Inflammatory macrophage treated with lipopolysaccharide for 4 hours (primary cell): Measurements from ENCODE around the gene EFNA4.

ENCODE experiments used
- DNase-seq: peaks from one replicate; pipeline ENCODE4 v3.0.0-alpha.2; 2020

Gene EFNA4

GRCh38 chr1:155034318-155035208 is 29.0 kb upstream of the EFNA4 start:
- no peak for DNase-seq

GRCh38 chr1:155035936-155036335 is 27.6 kb upstream of the EFNA4 start:
- peak; percentile 81 for DNase-seq

- DNase-seq = no peak
These were observed 26.5 kb upstream of the EFNA4 start for GRCh38 chr1:155037043-155037442.

- DNase-seq = no peak
These were observed 25.6 kb upstream of the EFNA4 start for GRCh38 chr1:155037851-155038441.

GRCh38 chr1:155038602-155039307 is 24.8 kb upstream of the EFNA4 start:
- DNase-seq = peak; percentile 23

- DNase-seq = no peak
These were observed 24.3 kb upstream of the EFNA4 start for GRCh38 chr1:155039308-155039669.

- DNase-seq = no peak
These were observed 23.0 kb upstream of the EFNA4 start for GRCh38 chr1:155040358-155041093.

GRCh38 chr1:155042789-155043188 is 20.8 kb upstream of the EFNA4 start:
- DNase-seq = no peak

GRCh38 chr1:155043301-155043702 is 20.2 kb upstream of the EFNA4 start:
- DNase-seq = no peak

- DNase-seq = no peak
These were observed 19.7 kb upstream of the EFNA4 start for GRCh38 chr1:155043793-155044192.

- DNase-seq = no peak
These were observed 19.2 kb upstream of the EFNA4 start for GRCh38 chr1:155044365-155044764.

GRCh38 chr1:155044812-155045657 is 18.5 kb upstream of the EFNA4 start:
- peak; percentile 91 for DNase-seq

- no peak for DNase-seq
These were observed 14.8 kb upstream of the EFNA4 start for GRCh38 chr1:155048449-155049334.

- DNase-seq = no peak
These were observed 13.6 kb upstream of the EFNA4 start for GRCh38 chr1:155049651-155050559.

GRCh38 chr1:155050560-155051341 is 12.8 kb upstream of the EFNA4 start, which contains the start of gene ADAM15:
ADAM15 (plus strand) TSS chr1:155051316; CDS start chr1:155051387, 71 bp downstream.
- peak; percentile 87 for DNase-seq

GRCh38 chr1:155051342-155051776 is 12.2 kb upstream of the EFNA4 start:
- DNase-seq = no peak

- DNase-seq = peak; percentile 44
These were observed 11.7 kb upstream of the EFNA4 start for GRCh38 chr1:155051777-155052398.
